Osteoblast (primary cell): ENCODE results near the gene CMIP. TPM values are rescaled to one million over a fixed set of nuclear protein-coding genes. Genes with fewer than 3 reads are reported as not detected.

ENCODE experiments used
- DNase-seq: peaks from one replicate; pipeline ENCODE4 v3.0.0; 2011; ENCODE audit warnings: low spot score, mixed read lengths; ENCODE audit not compliant: insufficient read length; ENCODE audit errors: missing footprints
- H2AFZ ChIP-seq: 2 replicates; pipeline ENCODE4 v1.6.0; 2011; ENCODE audit warnings: mild to moderate bottlenecking, low read length
- H3K27ac ChIP-seq: 2 replicates; pipeline ENCODE4 v1.5.1; 2011; ENCODE audit warnings: mild to moderate bottlenecking, low read depth, low read length, moderate library complexity
- H3K27me3 ChIP-seq: 2 replicates; pipeline ENCODE4 v1.6.0; 2012; ENCODE audit warnings: mild to moderate bottlenecking, control low read depth, inconsistent platforms, low read length, moderate library complexity; ENCODE audit not compliant: insufficient read depth
- H3K36me3 ChIP-seq: 2 replicates; pipeline ENCODE4 v1.5.1; 2011; ENCODE audit warnings: mild to moderate bottlenecking, low read length, control low read depth, moderate library complexity; ENCODE audit not compliant: insufficient read depth
- H3K4me1 ChIP-seq: 2 replicates; pipeline ENCODE4 v1.5.1; 2011; ENCODE audit warnings: mild to moderate bottlenecking, low read length, control low read depth, moderate library complexity; ENCODE audit not compliant: insufficient read depth
- H3K4me2 ChIP-seq: 2 replicates; pipeline ENCODE4 v1.6.0; 2011; ENCODE audit warnings: mild to moderate bottlenecking, low read length; ENCODE audit not compliant: insufficient read depth
- H3K4me3 ChIP-seq: fragments of 200-600 bp; sonication (generic); 3 replicates; pipeline ENCODE4 v1.5.1; 2012; ENCODE audit warnings: mild to moderate bottlenecking, low read length, inconsistent platforms; ENCODE audit not compliant: insufficient read depth
- H3K79me2 ChIP-seq: 2 replicates; pipeline ENCODE4 v1.6.0; 2012; ENCODE audit warnings: mild to moderate bottlenecking, low read length, control low read depth, inconsistent platforms; ENCODE audit not compliant: insufficient read depth
- H3K9me3 ChIP-seq: 2 replicates; pipeline ENCODE4 v1.5.1; 2011; ENCODE audit warnings: low read depth, low read length, control low read depth
- H4K20me1 ChIP-seq: 2 replicates; pipeline ENCODE4 v1.6.0; 2012; ENCODE audit warnings: mild to moderate bottlenecking, low read length, control low read depth; ENCODE audit not compliant: insufficient read depth
- CTCF ChIP-seq: IDR thresholded peaks from 2 replicates; pipeline ENCODE4 v1.5.1; 2011; ENCODE audit warnings: mild to moderate bottlenecking, low read depth, low read length, moderate library complexity; ENCODE audit errors: extremely low read depth
- total RNA-seq: library from RNA; depleted of rRNA; stranded (reverse); fragments of >200 nt; gene quantifications from 2 replicates; pipeline ENCODE4 v1.2.3, GENCODE V29; 2012

CMIP gene
- total RNA-seq, 1 donor = 8.3 TPM

GRCh38 chr16:81453091-81453728 is 8.6 kb downstream of the CMIP start:
- Histone ChIP-seq H3K4me1 (peaks cover 9% of the 10 kb centered on the region), H3K79me2 (peaks cover 83% of the 10 kb centered on the region), H2AFZ (no peak overlapping the region), H3K27ac (no peak overlapping the region), H3K27me3 (no peaks in the 10 kb centered on the region), H3K36me3 (no peaks in the 10 kb centered on the region), H3K4me2 (no peak overlapping the region), H3K9me3 (no peaks in the 10 kb centered on the region), H4K20me1 (peaks cover 76% of the 10 kb centered on the region), H3K4me3 (no peak overlapping the region)
- peak; percentile 42 for DNase-seq
- TF ChIP-seq CTCF = no peak

GRCh38 chr16:81454044-81454443 is 9.4 kb downstream of the CMIP start:
- H2AFZ ChIP-seq = no peak overlapping the region
- H3K27me3 ChIP-seq = no peaks in the 10 kb centered on the region
- H3K4me2 ChIP-seq = no peak overlapping the region
- DNase-seq = no peak
- H3K36me3 ChIP-seq = peaks cover 3% of the 10 kb centered on the region
- no peak overlapping the region for H3K27ac ChIP-seq
- no peaks in the 10 kb centered on the region for H3K9me3 ChIP-seq
- peaks cover 76% of the 10 kb centered on the region for H4K20me1 ChIP-seq
- no peak overlapping the region for H3K4me3 ChIP-seq
- TF ChIP-seq CTCF = no peak
- peaks cover 83% of the 10 kb centered on the region for H3K79me2 ChIP-seq
- peaks cover 11% of the 10 kb centered on the region for H3K4me1 ChIP-seq

- Histone ChIP-seq H3K4me2 (no peak overlapping the region), H3K27ac (no peak overlapping the region), H3K79me2 (peaks cover 83% of the 10 kb centered on the region), H4K20me1 (peaks cover 79% of the 10 kb centered on the region), H3K9me3 (no peaks in the 10 kb centered on the region), H3K4me1 (peaks cover 11% of the 10 kb centered on the region), H2AFZ (no peak overlapping the region), H3K4me3 (no peak overlapping the region), H3K36me3 (peaks cover 4% of the 10 kb centered on the region), H3K27me3 (no peaks in the 10 kb centered on the region)
- no peak for DNase-seq
- TF ChIP-seq CTCF = no peak
Observed at GRCh38 chr16:81455006-81455405, 10.4 kb downstream of the CMIP start.

GRCh38 chr16:81455720-81456494 is 11.3 kb downstream of the CMIP start:
- no peak for DNase-seq
- H3K79me2 ChIP-seq = peaks cover 83% of the 10 kb centered on the region

More at GRCh38 chr16:81455720-81456494, 11.3 kb downstream of the CMIP start:
- H2AFZ ChIP-seq = no peak overlapping the region
- peaks cover 74% of the 10 kb centered on the region for H4K20me1 ChIP-seq
- no peak overlapping the region for H3K4me2 ChIP-seq
- H3K27me3 ChIP-seq = no peaks in the 10 kb centered on the region
- peaks cover 11% of the 10 kb centered on the region for H3K4me1 ChIP-seq
- no peaks in the 10 kb centered on the region for H3K9me3 ChIP-seq
- TF ChIP-seq CTCF = no peak
- H3K27ac ChIP-seq = no peak overlapping the region
- H3K4me3 ChIP-seq = no peak overlapping the region
- H3K36me3 ChIP-seq = peaks cover 4% of the 10 kb centered on the region
